Measurements from ENCODE around the gene PHACTR2. TPM values are rescaled to one million over a fixed set of nuclear protein-coding genes. Genes with fewer than 3 reads are reported as not detected.

The PHACTR2 gene
- total and polyA plus RNA-seq, 7 donors: 4.2 to 51.9 (median 17.6) TPM

DNA sequence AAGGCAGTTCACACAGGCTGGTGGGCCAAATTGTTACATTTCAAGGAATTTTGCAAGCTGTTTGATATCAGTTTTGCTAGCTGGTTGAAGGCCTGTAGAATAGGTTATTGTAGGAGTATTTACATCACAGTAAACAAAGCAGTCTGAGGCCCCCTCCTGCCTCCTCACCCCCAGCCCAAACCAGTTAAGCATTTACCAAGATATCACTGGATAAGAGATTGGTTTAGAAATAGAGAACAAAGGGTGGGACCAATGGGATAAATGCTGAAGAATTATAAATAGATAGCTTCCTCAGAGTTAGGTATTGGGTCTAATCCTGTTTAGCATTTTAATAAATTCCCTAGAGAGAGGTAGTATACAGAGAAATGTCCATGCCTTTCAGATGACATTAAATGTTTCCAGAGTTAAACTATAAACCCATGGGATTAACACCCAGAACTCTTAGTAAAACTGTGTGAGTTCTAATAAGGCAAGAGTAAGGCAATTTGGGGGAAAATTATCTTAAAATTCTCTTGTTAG is 2.3 kb upstream of the PHACTR2 start:
- H3K4me1 ChIP-seq: peaks cover 0 to 15% (median 2%) of the 10 kb centered on the region in 4 donors
- no peak for TF ChIP-seq POLR2AphosphoS5 (IDR thresholded peaks at IDR 0.05)
- TF ChIP-seq POLR2A (IDR thresholded peaks at IDR 0.05): no peak
- TF ChIP-seq, protein P1, sequence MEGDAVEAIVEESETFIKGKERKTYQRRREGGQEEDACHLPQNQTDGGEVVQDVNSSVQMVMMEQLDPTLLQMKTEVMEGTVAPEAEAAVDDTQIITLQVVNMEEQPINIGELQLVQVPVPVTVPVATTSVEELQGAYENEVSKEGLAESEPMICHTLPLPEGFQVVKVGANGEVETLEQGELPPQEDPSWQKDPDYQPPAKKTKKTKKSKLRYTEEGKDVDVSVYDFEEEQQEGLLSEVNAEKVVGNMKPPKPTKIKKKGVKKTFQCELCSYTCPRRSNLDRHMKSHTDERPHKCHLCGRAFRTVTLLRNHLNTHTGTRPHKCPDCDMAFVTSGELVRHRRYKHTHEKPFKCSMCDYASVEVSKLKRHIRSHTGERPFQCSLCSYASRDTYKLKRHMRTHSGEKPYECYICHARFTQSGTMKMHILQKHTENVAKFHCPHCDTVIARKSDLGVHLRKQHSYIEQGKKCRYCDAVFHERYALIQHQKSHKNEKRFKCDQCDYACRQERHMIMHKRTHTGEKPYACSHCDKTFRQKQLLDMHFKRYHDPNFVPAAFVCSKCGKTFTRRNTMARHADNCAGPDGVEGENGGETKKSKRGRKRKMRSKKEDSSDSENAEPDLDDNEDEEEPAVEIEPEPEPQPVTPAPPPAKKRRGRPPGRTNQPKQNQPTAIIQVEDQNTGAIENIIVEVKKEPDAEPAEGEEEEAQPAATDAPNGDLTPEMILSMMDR (IDR thresholded peaks at IDR 0.05): no peak
- no peak for TF ChIP-seq EP300 (IDR thresholded peaks at IDR 0.05)
- intact Hi-C loops (cut with DNase I): loop anchor here (5.0 kb wide), 2 partner anchors 67 to 97 kb away; no protein-coding TSS in a partner anchor

DNA sequence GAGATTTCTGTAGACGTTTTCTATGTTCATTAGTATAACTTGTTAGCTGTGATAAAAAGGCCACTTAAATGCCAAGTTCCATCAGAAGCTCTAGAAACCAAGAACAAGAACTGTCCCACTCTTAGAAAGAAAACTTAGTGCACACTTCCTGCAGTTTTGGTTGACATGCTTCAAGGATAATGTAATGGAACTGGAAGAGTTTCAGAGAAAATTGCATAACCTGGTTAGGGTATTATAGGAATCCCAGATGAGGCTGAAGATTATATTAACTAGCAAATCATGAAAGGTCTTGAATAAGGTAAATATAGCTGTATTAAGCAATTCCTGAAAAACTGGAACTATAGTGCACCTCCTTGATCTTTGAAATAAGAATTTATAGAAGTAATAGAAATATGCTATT is 1.8 kb upstream of the PHACTR2 start:
- no peaks in the 10 kb centered on the region for H3K27me3 ChIP-seq
- DNase-seq: no peak
- H3K36me3 ChIP-seq: no peaks in the 10 kb centered on the region
- peak overlapping the region in 2 of 4 donors; percentile 9 to 95 for H3K27ac ChIP-seq
- H3K4me1 ChIP-seq: peaks cover 0 to 15% (median 2%) of the 10 kb centered on the region in 4 donors
- 78 to 88% methylated on average over 1 of the region's 1 CpG for WGBS, 2 donors
- TF ChIP-seq, protein P1 (IDR thresholded peaks at IDR 0.05): no peak
- TF ChIP-seq POLR2AphosphoS5 (IDR thresholded peaks at IDR 0.05) (no peak), EP300 (IDR thresholded peaks at IDR 0.05) (no peak), POLR2A (IDR thresholded peaks at IDR 0.05) (no peak)
- H3K4me3 ChIP-seq: no peak overlapping the region
- H3K9me3 ChIP-seq: no peaks in the 10 kb centered on the region
- intact Hi-C loops (cut with DNase I): loop anchor here (5.0 kb wide), 2 partner anchors 66 to 96 kb away; no protein-coding TSS in a partner anchor

More for the DNA sequence above, 2.3 kb upstream of the PHACTR2 start:
- peak overlapping the region in 2 of 4 donors; percentile 9 to 95 for H3K27ac ChIP-seq
- no peaks in the 10 kb centered on the region for H3K9me3 ChIP-seq
- H3K4me3 ChIP-seq: no peak overlapping the region
- DNase-seq: no peak
- H3K36me3 ChIP-seq: no peaks in the 10 kb centered on the region
- no peaks in the 10 kb centered on the region for H3K27me3 ChIP-seq

DNA sequence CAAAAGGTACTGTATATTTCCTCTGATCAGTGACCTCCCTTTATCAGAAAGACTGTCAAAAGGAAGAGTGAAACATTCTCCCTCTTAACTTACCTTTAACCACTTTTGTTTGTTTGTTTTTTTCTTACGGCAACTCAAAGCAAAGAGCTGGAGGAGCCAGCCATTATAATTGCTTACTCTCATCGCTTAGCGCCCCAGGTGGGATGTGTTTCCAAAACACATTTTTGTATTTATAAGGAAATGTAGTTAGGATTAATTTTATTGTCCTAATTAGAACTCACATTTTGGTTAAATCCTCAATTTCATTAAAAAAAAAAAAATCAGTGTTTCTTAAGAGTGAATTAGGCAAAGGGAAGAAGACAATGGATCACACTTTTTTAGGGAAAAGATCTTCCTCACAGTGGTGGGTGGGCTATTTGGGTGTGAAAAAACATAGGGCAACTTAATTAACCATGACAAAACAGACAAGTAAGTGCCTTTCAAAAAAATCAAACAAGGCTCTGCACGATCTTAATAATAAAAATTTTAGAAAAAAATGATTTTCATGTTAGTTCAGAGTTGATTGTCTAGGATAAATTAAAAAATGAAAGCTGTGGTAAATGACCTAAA is 1.2 kb upstream of the PHACTR2 start:
- TF ChIP-seq POLR2AphosphoS5 (IDR thresholded peaks at IDR 0.05) (no peak), EP300 (IDR thresholded peaks at IDR 0.05) (no peak), POLR2A (IDR thresholded peaks at IDR 0.05) (no peak)
- TF ChIP-seq, protein P1 (IDR thresholded peaks at IDR 0.05): no peak
- intact Hi-C loops (cut with DNase I): loop anchor here (5.0 kb wide), 2 partner anchors 66 to 96 kb away; no protein-coding TSS in a partner anchor
- H3K4me1 ChIP-seq: peaks cover 0 to 15% (median 2%) of the 10 kb centered on the region in 4 donors

DNA sequence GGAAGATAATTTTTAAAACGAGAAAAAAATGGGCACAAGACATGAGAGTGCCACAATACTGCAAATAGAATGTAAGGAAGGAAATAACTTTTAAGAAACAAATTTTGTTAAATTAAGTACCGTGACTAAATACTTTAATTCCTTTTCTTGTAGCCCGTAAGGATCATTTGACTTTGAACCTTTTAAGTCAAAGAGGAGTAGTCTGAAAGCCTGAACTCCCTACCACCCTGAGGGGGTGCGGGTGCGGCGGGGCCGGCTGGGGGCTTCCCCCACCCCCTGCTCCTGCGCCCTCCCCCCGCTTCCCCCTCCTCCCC is 231 bp upstream of the PHACTR2 start:
- DNase-seq: no peak
- TF ChIP-seq POLR2AphosphoS5 (IDR thresholded peaks at IDR 0.05) (no peak), POLR2A (IDR thresholded peaks at IDR 0.05) (no peak), EP300 (IDR thresholded peaks at IDR 0.05) (no peak)
- TF ChIP-seq, protein P1 (IDR thresholded peaks at IDR 0.05): no peak
- Histone ChIP-seq H3K9me3 (no peaks in the 10 kb centered on the region), H3K27ac (peak overlapping the region; percentile 87 to 95 (median 91)), H3K4me1 (peaks cover 0 to 15% (median 2%) of the 10 kb centered on the region in 4 donors), H3K4me3 (peak overlapping the region; percentile 56 to 85 (median 78)), H3K36me3 (no peaks in the 10 kb centered on the region), H3K27me3 (no peaks in the 10 kb centered on the region)
- 3 to 4% methylated on average over 9 of the region's 9 CpGs for WGBS, 2 donors
- intact Hi-C loops (cut with DNase I): loop anchor here (5.0 kb wide), 2 partner anchors 65 to 95 kb away; no protein-coding TSS in a partner anchor

More for the DNA sequence above, 1.2 kb upstream of the PHACTR2 start:
- DNase-seq: no peak
- H3K27ac ChIP-seq: peak overlapping the region in 1 of 4 donors; percentile 95
- no peaks in the 10 kb centered on the region for H3K36me3 ChIP-seq
- H3K4me3 ChIP-seq: no peak overlapping the region
- no peaks in the 10 kb centered on the region for H3K9me3 ChIP-seq
- WGBS, 2 donors: 80 to 93% methylated on average over 4 of the region's 4 CpGs
- no peaks in the 10 kb centered on the region for H3K27me3 ChIP-seq
